ENCODE data around the gene SRGAP2.
"Not testable (repeated sequence)": the region's sequence is repeated elsewhere in the genome, so short reads cannot be mapped to it uniquely, and the experiment has no call there.

DNA sequence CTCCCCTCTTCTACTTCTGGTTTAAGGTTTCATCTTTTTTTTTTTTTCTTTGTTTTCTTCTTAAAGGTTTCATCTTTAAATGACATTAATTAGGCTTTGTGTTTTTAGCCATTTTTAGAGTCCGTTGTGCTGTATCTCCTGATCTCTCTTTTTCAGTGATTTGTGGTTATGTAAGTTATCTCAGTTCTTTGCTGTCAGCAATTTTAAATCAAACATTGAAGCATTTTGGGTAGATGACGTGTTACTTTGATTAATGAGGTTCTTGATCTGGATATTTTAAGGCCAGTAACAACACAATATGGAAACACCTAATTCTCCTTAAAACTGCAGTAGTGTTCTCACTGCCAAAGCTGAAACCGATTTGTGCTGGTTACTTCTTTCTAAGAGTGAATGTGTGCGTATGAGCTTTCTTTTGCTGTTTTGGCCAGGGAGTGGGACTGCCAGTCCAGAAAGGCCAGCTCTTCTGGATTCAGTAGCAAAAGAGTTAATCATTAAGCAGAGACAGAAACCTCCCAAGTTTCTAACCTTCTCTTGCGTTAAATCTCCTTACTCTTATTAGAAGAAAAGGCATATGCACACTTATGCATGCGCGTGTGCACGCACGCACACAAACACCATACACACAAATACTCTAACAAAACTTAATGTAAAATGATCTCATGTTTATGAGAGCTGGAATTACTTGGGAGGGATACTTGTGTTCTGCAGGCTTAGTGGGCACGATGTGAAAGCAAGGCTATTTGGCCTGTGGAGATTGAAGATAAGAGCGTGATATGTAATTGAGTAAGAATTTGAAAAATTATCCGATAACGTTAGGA is 16.4 kb downstream of the SRGAP2 start:
- TF ChIP-seq, protein P1, sequence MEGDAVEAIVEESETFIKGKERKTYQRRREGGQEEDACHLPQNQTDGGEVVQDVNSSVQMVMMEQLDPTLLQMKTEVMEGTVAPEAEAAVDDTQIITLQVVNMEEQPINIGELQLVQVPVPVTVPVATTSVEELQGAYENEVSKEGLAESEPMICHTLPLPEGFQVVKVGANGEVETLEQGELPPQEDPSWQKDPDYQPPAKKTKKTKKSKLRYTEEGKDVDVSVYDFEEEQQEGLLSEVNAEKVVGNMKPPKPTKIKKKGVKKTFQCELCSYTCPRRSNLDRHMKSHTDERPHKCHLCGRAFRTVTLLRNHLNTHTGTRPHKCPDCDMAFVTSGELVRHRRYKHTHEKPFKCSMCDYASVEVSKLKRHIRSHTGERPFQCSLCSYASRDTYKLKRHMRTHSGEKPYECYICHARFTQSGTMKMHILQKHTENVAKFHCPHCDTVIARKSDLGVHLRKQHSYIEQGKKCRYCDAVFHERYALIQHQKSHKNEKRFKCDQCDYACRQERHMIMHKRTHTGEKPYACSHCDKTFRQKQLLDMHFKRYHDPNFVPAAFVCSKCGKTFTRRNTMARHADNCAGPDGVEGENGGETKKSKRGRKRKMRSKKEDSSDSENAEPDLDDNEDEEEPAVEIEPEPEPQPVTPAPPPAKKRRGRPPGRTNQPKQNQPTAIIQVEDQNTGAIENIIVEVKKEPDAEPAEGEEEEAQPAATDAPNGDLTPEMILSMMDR (IDR thresholded peaks at IDR 0.05): not testable (repeated sequence)
- TF ChIP-seq POLR2AphosphoS5, POLR2A, EP300 (IDR thresholded peaks at IDR 0.05): not testable (repeated sequence)
